Mucosa of descending colon (tissue), 3 donors: ENCODE data around the gene TCHP. TPM values are rescaled to one million over a fixed set of nuclear protein-coding genes. Genes with fewer than 3 reads are reported as not detected.
A peak's percentile ranks its signal among the peaks of the same experiment; 100 is the strongest.

Experiments
- ATAC-seq: fragments of 200-7000 bp; cut with Tn5 transposase; one replicate; pipeline ENCODE4 v1.9.1; 2020; ENCODE audit warnings: mild to moderate bottlenecking, moderate library complexity
- DNase-seq, 3 donors: peaks; one replicate each; pipeline ENCODE4 v3.0.0-alpha.2; 2020
- H3K36me3 ChIP-seq: fragments of 200-600 bp; one replicate; pipeline ENCODE4 v1.8.0; 2021; ENCODE audit warnings: low read depth, mild to moderate bottlenecking
- H3K4me1 ChIP-seq: fragments of 200-600 bp; one replicate; pipeline ENCODE4 v1.8.0; 2021; ENCODE audit warnings: low read depth, mild to moderate bottlenecking
- H3K4me3 ChIP-seq: fragments of 200-600 bp; one replicate; pipeline ENCODE4 v1.8.0; 2021; ENCODE audit warnings: mild to moderate bottlenecking
- H3K9me3 ChIP-seq: fragments of 200-600 bp; one replicate; pipeline ENCODE4 v1.8.0; 2021; ENCODE audit warnings: mild to moderate bottlenecking
- intact Hi-C, 2 donors: fragments of 100-400 bp; cut with DNase I in 1 of 2; cut with micrococcal nuclease in 1 of 2; formaldehyde crosslinking; loops; one replicate each; pipeline versions ENCODE4 v1.11.0 to v1.11.1; 2022; cut with DNase I, micrococcal nuclease
- total RNA-seq, 3 donors: library from RNA; stranded (reverse); fragmentation: NEBNext Ultra II Directional in 2 of 3; extraction: Animal tissue kit (Norgen Biotek cat#: 25700) in 2 of 3; gene quantifications; one replicate each; pipeline versions ENCODE4 v1.2.1 to v1.2.4, GENCODE V29; 2021 to 2023
- TF ChIP-seq, protein P1 (sequence below): fragments of 200-600 bp; IDR thresholded peaks from one replicate; pipeline ENCODE4 v1.8.0; 2022; ENCODE audit warnings: antibody characterized with exemption, mild to moderate bottlenecking
- donor health status: DM: no; HTN: no; CAD: no; lungs with moderate emphysema.
- donor health status: DM: no; HTN: no; CAD: no.
- donor health status: DM: no; HTN: yes; CAD: no.

TCHP gene
- total RNA-seq, 3 donors from 2014 or later: 24.7 to 27.8 (median 24.9) TPM

DNA sequence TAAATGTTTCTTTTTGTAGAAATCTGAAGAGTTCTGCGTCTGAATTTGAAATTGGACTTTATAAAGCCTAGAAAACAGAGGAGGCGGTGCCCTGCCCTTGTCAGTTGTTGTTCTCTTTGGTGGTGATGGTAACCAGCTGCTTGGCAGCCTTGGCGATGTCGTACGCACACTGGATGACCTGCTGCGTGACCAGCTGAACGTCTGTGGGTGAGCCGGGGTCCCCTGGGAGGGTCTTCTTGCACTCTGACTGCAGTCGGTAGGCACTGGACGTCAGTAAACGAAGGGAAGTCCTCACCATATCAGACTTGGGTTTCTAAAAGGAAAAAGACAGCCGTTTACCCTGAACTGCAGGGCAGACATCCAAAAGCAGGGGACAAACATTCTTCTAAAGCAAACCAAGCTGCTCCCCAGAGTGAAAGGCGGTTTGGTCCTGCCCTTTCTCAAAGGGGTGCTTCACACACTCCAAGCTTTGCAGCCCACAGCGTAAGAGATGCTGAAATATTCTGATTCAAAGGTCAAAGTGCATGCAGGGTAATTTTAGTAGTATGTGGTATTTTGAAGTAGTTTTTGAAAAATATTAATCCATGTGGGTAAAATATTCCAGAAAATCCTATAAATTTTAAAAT, 32.9 kb downstream of the TCHP start:
- Histone ChIP-seq H3K9me3 (no peaks in the 10 kb centered on the region), H3K36me3 (peaks cover 17% of the 10 kb centered on the region), H3K4me3 (no peak overlapping the region), H3K4me1 (peaks cover 7% of the 10 kb centered on the region)
- no peak for ATAC-seq
- intact Hi-C loops: no loop called here
- TF ChIP-seq, protein P1, sequence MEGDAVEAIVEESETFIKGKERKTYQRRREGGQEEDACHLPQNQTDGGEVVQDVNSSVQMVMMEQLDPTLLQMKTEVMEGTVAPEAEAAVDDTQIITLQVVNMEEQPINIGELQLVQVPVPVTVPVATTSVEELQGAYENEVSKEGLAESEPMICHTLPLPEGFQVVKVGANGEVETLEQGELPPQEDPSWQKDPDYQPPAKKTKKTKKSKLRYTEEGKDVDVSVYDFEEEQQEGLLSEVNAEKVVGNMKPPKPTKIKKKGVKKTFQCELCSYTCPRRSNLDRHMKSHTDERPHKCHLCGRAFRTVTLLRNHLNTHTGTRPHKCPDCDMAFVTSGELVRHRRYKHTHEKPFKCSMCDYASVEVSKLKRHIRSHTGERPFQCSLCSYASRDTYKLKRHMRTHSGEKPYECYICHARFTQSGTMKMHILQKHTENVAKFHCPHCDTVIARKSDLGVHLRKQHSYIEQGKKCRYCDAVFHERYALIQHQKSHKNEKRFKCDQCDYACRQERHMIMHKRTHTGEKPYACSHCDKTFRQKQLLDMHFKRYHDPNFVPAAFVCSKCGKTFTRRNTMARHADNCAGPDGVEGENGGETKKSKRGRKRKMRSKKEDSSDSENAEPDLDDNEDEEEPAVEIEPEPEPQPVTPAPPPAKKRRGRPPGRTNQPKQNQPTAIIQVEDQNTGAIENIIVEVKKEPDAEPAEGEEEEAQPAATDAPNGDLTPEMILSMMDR: no peak
- peak in 1 of 3 donors; percentile 31 for DNase-seq

- no peak overlapping the region for H3K4me3 ChIP-seq
- DNase-seq: peak in 1 of 3 donors; percentile 47
These were observed 34.0 kb downstream of the TCHP start for GRCh38 chr12:109934026-109934425.

DNA sequence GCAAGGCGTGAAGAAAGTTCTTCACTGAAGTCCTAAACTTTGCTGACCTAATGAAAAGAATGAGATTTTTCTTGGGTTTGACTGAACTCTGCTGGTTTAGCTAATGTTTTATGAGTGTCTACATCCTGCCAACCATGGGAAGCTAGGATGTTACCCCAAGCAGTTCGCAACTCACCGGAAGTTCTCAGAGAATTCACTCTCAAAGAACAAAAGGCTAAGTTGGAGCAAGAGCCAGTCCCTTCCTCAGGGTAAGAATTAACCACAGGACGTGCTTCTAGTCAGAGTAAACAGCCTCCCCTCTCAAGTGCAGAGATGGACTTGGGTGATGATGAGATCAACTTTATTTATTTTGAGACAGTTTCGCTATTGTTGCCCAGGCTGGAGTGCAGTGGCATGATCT, 37.3 kb downstream of the TCHP start:
- intact Hi-C loops: no loop called here
- TF ChIP-seq, protein P1: no peak
- Histone ChIP-seq H3K4me3 (no peak overlapping the region), H3K36me3 (peaks cover 17% of the 10 kb centered on the region), H3K9me3 (no peaks in the 10 kb centered on the region), H3K4me1 (peaks cover 21% of the 10 kb centered on the region)
- DNase-seq (no peak), ATAC-seq (no peak)

More at GRCh38 chr12:109934026-109934425, 34.0 kb downstream of the TCHP start:
- TF ChIP-seq, protein P1: no peak
- H3K4me1 ChIP-seq: peaks cover 7% of the 10 kb centered on the region
- H3K9me3 ChIP-seq: no peaks in the 10 kb centered on the region
- no peak for ATAC-seq
- intact Hi-C loops: no loop called here
- H3K36me3 ChIP-seq: peaks cover 22% of the 10 kb centered on the region

DNA sequence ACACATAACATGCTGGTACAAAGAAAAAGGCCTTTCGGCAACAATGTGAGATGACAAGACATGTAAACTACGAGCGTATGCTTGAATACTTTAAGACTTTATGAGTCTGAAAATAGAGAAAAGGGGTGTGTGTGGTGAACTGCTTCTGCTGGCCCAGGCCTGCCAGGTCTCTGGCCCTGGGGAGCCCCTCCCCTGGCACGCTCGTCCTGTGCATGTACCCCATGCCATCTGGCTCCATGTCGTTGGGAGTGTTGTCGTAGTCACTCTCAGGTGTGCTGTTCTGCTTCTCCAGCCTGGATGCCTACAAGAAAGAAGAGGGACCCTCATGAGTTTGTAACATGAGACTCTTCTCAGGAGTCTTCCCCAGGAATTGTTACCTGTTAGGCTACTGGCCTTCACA, 38.9 kb downstream of the TCHP start:
- no peak overlapping the region for H3K4me3 ChIP-seq
- no peaks in the 10 kb centered on the region for H3K9me3 ChIP-seq
- H3K36me3 ChIP-seq: peaks cover 10% of the 10 kb centered on the region
- DNase-seq: no peak
- H3K4me1 ChIP-seq: peaks cover 21% of the 10 kb centered on the region
- TF ChIP-seq, protein P1: no peak
- no peak for ATAC-seq
- intact Hi-C loops: no loop called here

DNA sequence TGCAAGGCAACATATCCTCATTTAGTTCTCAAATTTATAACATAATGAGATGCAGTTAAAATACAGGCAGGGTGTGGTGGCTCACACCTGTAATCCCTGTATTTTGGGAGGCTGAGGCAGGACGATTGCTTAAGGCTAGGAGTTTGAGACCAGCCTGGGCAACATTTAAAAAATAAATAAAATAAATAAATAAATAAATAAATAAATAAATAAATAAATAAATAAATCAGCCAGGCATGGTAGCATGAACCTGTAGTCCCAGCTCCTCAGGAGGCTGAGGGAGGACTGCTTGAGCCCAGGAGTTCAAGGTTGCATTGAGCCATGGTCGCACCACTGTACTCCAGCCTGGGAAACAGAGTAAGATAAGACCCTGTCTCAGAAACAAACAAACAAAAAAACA, 39.4 kb downstream of the TCHP start:
- no peak overlapping the region for H3K4me3 ChIP-seq
- ATAC-seq (no peak), DNase-seq (no peak)
- peaks cover 10% of the 10 kb centered on the region for H3K36me3 ChIP-seq
- intact Hi-C loops: no loop called here
- TF ChIP-seq, protein P1: no peak
- H3K4me1 ChIP-seq: peaks cover 21% of the 10 kb centered on the region
- no peaks in the 10 kb centered on the region for H3K9me3 ChIP-seq
